HepG2 (cell line): Measurements from ENCODE around the gene OTOGL. TPM values are rescaled to one million over a fixed set of nuclear protein-coding genes. Genes with fewer than 3 reads are reported as not detected.

Experiments
- ATAC-seq: fragments of 200-7000 bp; cut with Tn5 transposase; 3 replicates; pipeline ENCODE4 v1.9.1; 2020; ENCODE audit warnings: mild to moderate bottlenecking, moderate library complexity
- BruUV-seq: library from RNA; stranded (reverse); fragments of 400-500 nt; replicated peaks from 2 replicates; lab custom pipeline; 2021; lab: Mats Ljungman, UMichigan
- CTCF ChIA-PET: fragments of 300-600 bp; formaldehyde crosslinking; extraction: SDS; loops from one replicate; lab custom pipeline; 2021; ENCODE audit warnings: low total read pairs, inconsistent platforms, low intra/inter-chr PET ratio; lab: Yijun Ruan, JAX
- POLR2A ChIA-PET: fragments of 350-600 bp; sonication (Branson Sonifier 250); formaldehyde crosslinking; loops from one replicate; lab custom pipeline; 2020; ENCODE audit warnings: antibody characterized with exemption, inconsistent platforms; lab: Yijun Ruan, JAX
- DNase-seq: peaks from one replicate; pipeline ENCODE4 v3.0.0-alpha.2; 2015; ENCODE audit warnings: low spot score
- FAIRE-seq: peaks from 3 replicates; lab custom pipeline; 2011; peaks lifted over from hg19 to GRCh38; lab: Jason Lieb, UNC
- H2AFZ ChIP-seq: one replicate; pipeline ENCODE4 v1.6.1; 2011; ENCODE audit warnings: low read length, inconsistent platforms
- H3K27ac ChIP-seq: fragments of 300-600 bp; 3 replicates; pipeline ENCODE4 v1.8.0; 2011; ENCODE audit warnings: mixed run types, mild to moderate bottlenecking, mixed read lengths, low read length, inconsistent platforms; ENCODE audit not compliant: insufficient read depth; ENCODE audit errors: extremely low read length
- H3K27me3 ChIP-seq, 2 experiments: fragments of 200-600 bp in 1 of 2; 2 replicates in 1 of 2; 3 replicates in 1 of 2; pipeline versions ENCODE4 v1.6.0 to v1.8.0; 2011; ENCODE audit warnings: low read length in 2 of 2, mild to moderate bottlenecking in 2 of 2, moderate library complexity in 2 of 2, inconsistent platforms in 1 of 2; ENCODE audit not compliant: insufficient read depth in 2 of 2, control insufficient read depth in 1 of 2
- H3K36me3 ChIP-seq, 2 experiments: fragments of 200-600 bp in 1 of 2; replicated peaks in 1 of 2; 2 replicates in 1 of 2; 3 replicates in 1 of 2; pipeline versions ENCODE4 v1.5.1 to v1.8.0; 2011; ENCODE audit warnings: low read length in 2 of 2, inconsistent platforms in 1 of 2; ENCODE audit not compliant: insufficient read depth in 2 of 2, control insufficient read depth in 1 of 2
- H3K4me1 ChIP-seq: 2 replicates; pipeline ENCODE4 v1.5.1; 2012; ENCODE audit warnings: low read length, inconsistent platforms; ENCODE audit not compliant: insufficient read depth
- H3K4me2 ChIP-seq: 2 replicates; pipeline ENCODE4 v1.6.0; 2011; ENCODE audit warnings: low read depth, low read length, inconsistent platforms
- H3K4me3 ChIP-seq, 3 experiments: fragments of 200-600 bp in 1 of 3; sonication (generic), shearing (Covaris generic) in 1 of 3; replicated peaks in 1 of 3; 2 replicates each; pipeline ENCODE4 v1.5.1; 2011 to 2016; ENCODE audit warnings: low read length in 3 of 3, inconsistent platforms in 2 of 3, low read depth in 2 of 3, mild to moderate bottlenecking in 2 of 3, control low read depth in 1 of 3, mixed read lengths in 1 of 3; ENCODE audit not compliant: insufficient read depth in 1 of 3
- H3K79me2 ChIP-seq: one replicate; pipeline ENCODE4 v1.6.1; 2011; ENCODE audit warnings: low read length, inconsistent platforms; ENCODE audit not compliant: insufficient read depth
- H3K9ac ChIP-seq: 2 replicates; pipeline ENCODE4 v1.6.0; 2011; ENCODE audit warnings: mild to moderate bottlenecking, low read depth, low read length, inconsistent platforms; ENCODE audit not compliant: insufficient read depth
- H3K9me3 ChIP-seq: 2 replicates; pipeline ENCODE4 v1.5.1; 2012; ENCODE audit warnings: mild to moderate bottlenecking, low read length
- H4K20me1 ChIP-seq: 2 replicates; pipeline ENCODE4 v1.6.0; 2011; ENCODE audit warnings: inconsistent platforms, mild to moderate bottlenecking, low read length, moderate library complexity; ENCODE audit not compliant: insufficient read depth
- NPAS2 ChIP-seq: sonication (generic); formaldehyde crosslinking; IDR thresholded peaks from 2 replicates; pipeline ENCODE4 v1.8.0; 2022; ENCODE audit warnings: mild to moderate bottlenecking, missing genetic modification reagents, borderline replicate concordance
- THAP8 ChIP-seq: sonication (generic); formaldehyde crosslinking; IDR thresholded peaks from 2 replicates; pipeline ENCODE4 v1.5.1; 2020; ENCODE audit warnings: missing genetic modification reagents, mild to moderate bottlenecking, borderline replicate concordance
- THRA ChIP-seq: sonication (generic); formaldehyde crosslinking; IDR thresholded peaks from 2 replicates; pipeline ENCODE4 v1.4.0; 2020; ENCODE audit warnings: missing genetic modification reagents, borderline replicate concordance
- U2AF2 ChIP-seq: fragments of 200-400 bp; formaldehyde crosslinking; IDR thresholded peaks from 2 replicates; pipeline ENCODE4 v1.6.1; 2017; ENCODE audit warnings: low read depth, mild to moderate bottlenecking, low read length
- ZBTB2 ChIP-seq: sonication (generic); formaldehyde crosslinking; IDR thresholded peaks from 2 replicates; pipeline ENCODE4 v1.8.0; 2022; ENCODE audit warnings: low read depth, missing genetic modification reagents
- ZEB1 ChIP-seq: IDR thresholded peaks from 2 replicates; pipeline ENCODE4 v1.6.1; 2012; ENCODE audit warnings: mild to moderate bottlenecking, low read depth, inconsistent platforms; ENCODE audit not compliant: insufficient replicate concordance
- ZNF30 ChIP-seq: sonication (generic); formaldehyde crosslinking; IDR thresholded peaks from 2 replicates; pipeline ENCODE4 v1.5.0; 2020; ENCODE audit warnings: mild to moderate bottlenecking, missing genetic modification reagents
- ZNF567 ChIP-seq: sonication (generic); formaldehyde crosslinking; IDR thresholded peaks from 2 replicates; pipeline ENCODE4 v1.8.1; 2023; ENCODE audit warnings: mild to moderate bottlenecking, missing genetic modification reagents, borderline replicate concordance
- ZNF616 ChIP-seq: sonication (generic); formaldehyde crosslinking; IDR thresholded peaks from 2 replicates; pipeline ENCODE4 v1.5.0; 2020; ENCODE audit warnings: low read depth, mild to moderate bottlenecking, missing genetic modification reagents
- ZNF770 ChIP-seq: sonication (generic); formaldehyde crosslinking; IDR thresholded peaks from 2 replicates; pipeline ENCODE4 v1.5.0; 2020; ENCODE audit warnings: mild to moderate bottlenecking, missing genetic modification reagents
- WGBS: methylation state at CpG from one replicate; pipeline ENCODE4 v1.1.6; 2017; ENCODE audit warnings: low lambda C conversion rate; 5-methylcytosine and 5-hydroxymethylcytosine counted together
- in situ Hi-C: cut with HindIII; loops from 2 replicates; pipeline ENCODE4 v1.10.0; 2017; ENCODE audit warnings: low pct_unique_long_range_greater_than_20kb; ENCODE audit not compliant: extremely low pct_ligation_motif_present
- intact Hi-C: fragments of 100-400 bp; cut with micrococcal nuclease; formaldehyde crosslinking; loops from one replicate; pipeline ENCODE4 v1.10.0; 2022; ENCODE audit not compliant: unreplicated experiment
- polyA plus RNA-seq, 8 experiments: library from polyadenylated mRNA; depleted of rRNA in 3 of 8; stranded (reverse) in 7 of 8; unstranded in 1 of 8; fragments of >200 nt; fragmentation: Illumina TruSeq in 4 of 8; extraction: Trizol in 4 of 8; gene quantifications; 2 replicates each; pipeline versions ENCODE4 v1.2.1 to v1.2.3, GENCODE V29; 2011 to 2016; ENCODE audit warnings: low read depth in 4 of 8, missing spikeins in 1 of 8, mixed read lengths in 1 of 8; ENCODE audit not compliant: insufficient read depth in 1 of 8
- total RNA-seq, 5 experiments: library from RNA; depleted of rRNA; stranded (reverse); fragments of >200 nt; fragmentation: Illumina TruSeq; extraction: Trizol; gene quantifications; 2 replicates each; pipeline ENCODE4 v1.2.3, GENCODE V29; 2016; ENCODE audit warnings: low read depth in 1 of 5

Gene OTOGL
- total and polyA plus RNA-seq, 2 of the 13 experiments (the other 11 are each of a cell fraction or from before 2014, with no cell fraction given): not detected

- TF ChIP-seq U2AF2 (no peak), THAP8 (CRISPR knock-in tag) (no peak), NPAS2 (CRISPR knock-in tag) (no peak), ZEB1 (no peak)
Measured at GRCh38 chr12:80291108-80291754, 191.9 kb downstream of the OTOGL start (continued).

GRCh38 chr12:80293347-80293746, 194.0 kb downstream of the OTOGL start:
- no TSS peak for BruUV-seq
- in situ Hi-C loops: no loop called here
- ChIA-PET POLR2A (no interaction called here), CTCF (no interaction called here)
- Histone ChIP-seq H3K9ac (no peak overlapping the region), H3K36me3 (no peaks in the 10 kb centered on the region), H3K4me3 (no peak overlapping the region), H3K27me3 (no peaks in the 10 kb centered on the region), H4K20me1 (no peaks in the 10 kb centered on the region), H3K9me3 (no peaks in the 10 kb centered on the region), H2AFZ (no peak overlapping the region), H3K4me2 (no peak overlapping the region), H3K27ac (no peak overlapping the region), H3K79me2 (no peaks in the 10 kb centered on the region), H3K4me1 (no peaks in the 10 kb centered on the region)
- FAIRE-seq: no peak
- no peak for DNase-seq
- WGBS: 0% methylated on average over 1 of the region's 1 CpG
- no peak for TF ChIP-seq ZNF30 (CRISPR knock-in tag)
- no peak for ATAC-seq
- intact Hi-C loops: no loop called here

GRCh38 chr12:80293759-80294158, 194.4 kb downstream of the OTOGL start:
- ATAC-seq (no peak), DNase-seq (no peak), FAIRE-seq (no peak)
- H3K79me2 ChIP-seq: no peaks in the 10 kb centered on the region
- H3K9me3 ChIP-seq: no peaks in the 10 kb centered on the region
- intact Hi-C loops (no loop called here), in situ Hi-C loops (no loop called here)
- CTCF ChIA-PET: no interaction called here
- H3K4me1 ChIP-seq: no peaks in the 10 kb centered on the region
- H3K4me3 ChIP-seq: no peak overlapping the region
- WGBS: 4% methylated on average over 1 of the region's 1 CpG
- no peak overlapping the region for H3K4me2 ChIP-seq
- H4K20me1 ChIP-seq: no peaks in the 10 kb centered on the region
- no peak overlapping the region for H3K9ac ChIP-seq
- POLR2A ChIA-PET: no interaction called here
- H3K27ac ChIP-seq: no peak overlapping the region
- BruUV-seq: no TSS peak
- H3K36me3 ChIP-seq: no peaks in the 10 kb centered on the region
- H3K27me3 ChIP-seq: no peaks in the 10 kb centered on the region
- H2AFZ ChIP-seq: no peak overlapping the region
- TF ChIP-seq ZNF616 (no peak), ZNF770 (no peak), ZNF567 (CRISPR knock-in tag) (no peak), ZBTB2 (CRISPR knock-in tag) (no peak), THRA (CRISPR knock-in tag) (no peak)
